Endodermal cell (in vitro differentiated cells): ENCODE results near the gene PPP2R1A. TPM values are rescaled to one million over a fixed set of nuclear protein-coding genes. Genes with fewer than 3 reads are reported as not detected.

ENCODE experiments used
- DNase-seq: peaks from one replicate; pipeline ENCODE4 v3.0.0-alpha.2; 2017
- H3K27ac ChIP-seq: 2 replicates; pipeline ENCODE4 v1.5.1; 2013; ENCODE audit warnings: mild to moderate bottlenecking, low read depth, low read length, moderate library complexity
- H3K27me3 ChIP-seq: 2 replicates; pipeline ENCODE4 v1.6.1; 2013; ENCODE audit warnings: mild to moderate bottlenecking, low read length, moderate library complexity; ENCODE audit not compliant: insufficient read depth, control insufficient read depth, poor library complexity, severe bottlenecking
- H3K36me3 ChIP-seq: 2 replicates; pipeline ENCODE4 v1.7.0; 2013; ENCODE audit warnings: mild to moderate bottlenecking, low read length, moderate library complexity; ENCODE audit not compliant: control insufficient read depth, insufficient read depth
- H3K4me1 ChIP-seq: one replicate; pipeline ENCODE4 v1.7.0; 2013; ENCODE audit warnings: low read length; ENCODE audit not compliant: control insufficient read depth, insufficient read depth
- H3K4me3 ChIP-seq: 2 replicates; pipeline ENCODE4 v1.5.1; 2013; ENCODE audit warnings: mild to moderate bottlenecking, low read length, moderate library complexity
- H3K9ac ChIP-seq: 2 replicates; pipeline ENCODE4 v1.6.1; 2013; ENCODE audit warnings: mild to moderate bottlenecking, low read length, moderate library complexity; ENCODE audit not compliant: poor library complexity, severe bottlenecking; ENCODE audit errors: extremely low read depth
- H3K9me3 ChIP-seq: 2 replicates; pipeline ENCODE4 v1.6.1; 2013; ENCODE audit warnings: mild to moderate bottlenecking, low read length, moderate library complexity; ENCODE audit not compliant: control insufficient read depth
- H3K27ac Mint-ChIP-seq: 2 replicates; pipeline ENCODE4 v1.8.0; 2020; ENCODE audit warnings: mixed read lengths
- H3K27me3 Mint-ChIP-seq: 2 replicates; pipeline ENCODE4 v1.8.0; 2021; ENCODE audit warnings: mild to moderate bottlenecking, mixed read lengths; ENCODE audit not compliant: insufficient read depth
- H3K36me3 Mint-ChIP-seq: 2 replicates; pipeline ENCODE4 v1.8.0; 2020; ENCODE audit warnings: low read depth, mixed read lengths
- H3K4me1 Mint-ChIP-seq: 2 replicates; pipeline ENCODE4 v1.8.0; 2020; ENCODE audit warnings: mixed read lengths
- H3K4me3 Mint-ChIP-seq: 2 replicates; pipeline ENCODE4 v1.8.0; 2020; ENCODE audit warnings: mild to moderate bottlenecking, moderate library complexity, mixed read lengths
- H3K9me3 Mint-ChIP-seq: 2 replicates; pipeline ENCODE4 v1.8.0; 2020; ENCODE audit warnings: mild to moderate bottlenecking, mixed read lengths
- CTCF ChIP-seq: fragments of 200-600 bp; sonication (generic); conservative IDR thresholded peaks from 2 replicates; pipeline ENCODE4 v1.5.0; 2021; ENCODE audit warnings: antibody characterized with exemption, mild to moderate bottlenecking
- WGBS, 2 experiments: methylation state at CpG; one replicate each; pipeline versions ENCODE4 v1.1.5 to v1.1.7; 2013; ENCODE audit warnings: missing lambda C conversion rate in 2 of 2, mixed read lengths in 1 of 2; ENCODE audit not compliant: insufficient coverage in 1 of 2, insufficient read length in 1 of 2; 5-methylcytosine and 5-hydroxymethylcytosine counted together
- total RNA-seq, 2 donors: library from RNA; stranded (reverse); fragmentation: NEBNext Ultra II Directional in 1 of 2; extraction: Animal tissue kit (Norgen Biotek cat#: 25700) in 1 of 2; gene quantifications; 2 replicates in 1 of 2; 3 replicates in 1 of 2; pipeline ENCODE4 v1.2.1, GENCODE V29; 2021

Gene PPP2R1A
- total RNA-seq, 2 donors from 2014 or later = 345 to 348 TPM

GRCh38 chr19:52269338-52270261 is 79.7 kb downstream of the PPP2R1A start, which contains the start of gene ZNF766:
ZNF766 (plus strand) TSS chr19:52269587; CDS start chr19:52269614, 27 bp downstream.
- Histone ChIP-seq H3K4me1 (no peaks in the 10 kb centered on the region), H3K9ac (peak within 1 kb of the TSS; percentile 100), H3K9me3 (peaks cover 25% of the 10 kb centered on the region), H3K27me3 (no peaks in the 10 kb centered on the region), H3K36me3 (peaks cover 34% of the 10 kb centered on the region), H3K27ac (peak within 1 kb of the TSS; percentile 99), H3K4me3 (peak within 1 kb of the TSS; percentile 97)
- Mint-ChIP-seq H3K9me3 (peaks cover 7% of the 10 kb centered on the region), H3K4me1 (peaks cover 14% of the 10 kb centered on the region), H3K4me3 (peak within 1 kb of the TSS; percentile 83), H3K36me3 (peaks cover 36% of the 10 kb centered on the region), H3K27ac (peak within 1 kb of the TSS; percentile 97), H3K27me3 (no peaks in the 10 kb centered on the region)
- DNase-seq = peak; percentile 98
- no peak for TF ChIP-seq CTCF
- WGBS, 2 experiments = 0% methylated on average over 42 to 70 of the region's 70 CpGs

- Histone ChIP-seq H3K4me3 (peak overlapping the region; percentile 97), H3K9ac (peak overlapping the region; percentile 100), H3K27me3 (no peaks in the 10 kb centered on the region), H3K4me1 (no peaks in the 10 kb centered on the region), H3K27ac (peak overlapping the region; percentile 99), H3K36me3 (peaks cover 40% of the 10 kb centered on the region), H3K9me3 (peaks cover 25% of the 10 kb centered on the region)
- no peak for TF ChIP-seq CTCF
- Mint-ChIP-seq H3K9me3 (peaks cover 7% of the 10 kb centered on the region), H3K36me3 (peaks cover 39% of the 10 kb centered on the region), H3K4me3 (peak overlapping the region; percentile 83), H3K27me3 (no peaks in the 10 kb centered on the region), H3K4me1 (peaks cover 14% of the 10 kb centered on the region), H3K27ac (peak overlapping the region; percentile 97)
- DNase-seq = peak; percentile 53
- WGBS, 2 experiments = 23 to 24% methylated on average over 11 of the region's 11 CpGs
Measured at GRCh38 chr19:52270266-52270885, 80.5 kb downstream of the PPP2R1A start.

GRCh38 chr19:52273301-52273700 is 83.4 kb downstream of the PPP2R1A start:
- no peak for DNase-seq
- WGBS, 2 experiments = 93 to 94% methylated on average over 2 of the region's 2 CpGs
- no peak overlapping the region for H3K27ac Mint-ChIP-seq
- Histone ChIP-seq H3K9me3 (peaks cover 25% of the 10 kb centered on the region), H3K27ac (no peak overlapping the region), H3K36me3 (peaks cover 41% of the 10 kb centered on the region), H3K9ac (no peak overlapping the region), H3K27me3 (no peaks in the 10 kb centered on the region), H3K4me3 (no peak overlapping the region), H3K4me1 (no peaks in the 10 kb centered on the region)
- peaks cover 59% of the 10 kb centered on the region for H3K36me3 Mint-ChIP-seq
- H3K4me1 Mint-ChIP-seq = peaks cover 18% of the 10 kb centered on the region
- no peak overlapping the region for H3K4me3 Mint-ChIP-seq
- no peaks in the 10 kb centered on the region for H3K27me3 Mint-ChIP-seq
- no peak for TF ChIP-seq CTCF
- H3K9me3 Mint-ChIP-seq = peaks cover 9% of the 10 kb centered on the region
